NCI-H2196 (cell line): ENCODE measurements around the gene GAB3.
"Not testable (repeated sequence)": the region's sequence is repeated elsewhere in the genome, so short reads cannot be mapped to it uniquely, and the experiment has no call there.

Experiments used
- DNase-seq: peaks from one replicate; lab custom pipeline; 2025; ENCODE audit not compliant: unreplicated experiment; lab: John Stamatoyannopoulos, UW

Gene GAB3

DNA sequence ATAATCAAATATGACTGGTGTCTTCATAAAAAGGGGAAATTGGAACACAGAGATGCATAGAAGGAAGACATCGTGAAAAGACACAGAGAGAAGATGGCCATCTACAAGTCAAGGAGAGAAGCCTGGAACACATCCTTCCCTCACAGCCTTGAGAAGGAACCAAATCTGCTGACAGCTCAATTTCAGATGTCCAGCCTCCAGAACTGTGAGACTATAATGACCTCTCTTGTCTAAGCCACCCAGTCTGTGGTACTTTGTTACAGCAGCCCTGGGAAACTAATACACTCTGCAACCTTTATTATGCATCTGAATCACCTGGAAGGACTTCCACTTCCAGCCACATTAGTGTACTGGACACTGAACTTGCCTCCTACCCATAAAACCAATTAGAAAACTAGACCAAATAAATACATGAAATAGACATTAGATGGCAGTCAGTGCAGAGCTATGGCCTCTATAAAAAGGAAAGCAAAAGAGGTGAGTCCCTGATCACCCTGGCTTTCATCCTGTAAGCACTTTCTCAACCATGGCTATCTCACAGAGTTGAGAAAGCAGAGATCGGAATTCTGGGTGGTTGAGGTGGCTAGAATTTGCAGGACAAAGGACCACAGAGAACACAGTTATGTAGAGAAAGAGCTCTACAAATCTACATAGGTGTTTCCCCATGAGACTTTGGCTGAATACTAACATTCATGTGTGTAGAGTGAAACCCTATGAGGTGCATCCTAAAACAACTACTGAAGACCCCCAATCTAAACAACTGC, 25.7 kb downstream of the GAB3 start:
- no peak for DNase-seq

DNA sequence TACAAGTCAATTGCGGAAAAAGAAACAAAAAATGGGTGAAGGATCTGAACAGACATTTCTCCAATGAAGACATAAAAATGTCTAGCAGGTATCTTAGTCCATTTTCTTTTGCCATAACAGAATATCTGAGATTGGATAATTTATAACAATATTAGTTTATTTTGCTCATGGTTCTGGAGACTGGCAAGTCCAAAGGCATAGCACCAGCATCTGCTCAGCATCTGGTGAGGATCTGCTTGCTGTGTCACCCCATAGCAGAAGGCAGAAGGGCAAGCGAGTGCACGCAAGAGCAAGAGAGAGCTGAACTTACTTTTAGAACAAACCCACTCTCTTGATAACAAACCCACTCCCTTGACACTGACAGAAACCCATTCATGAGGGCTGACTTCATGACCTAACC, 29.7 kb downstream of the GAB3 start:
- DNase-seq: no peak

DNA sequence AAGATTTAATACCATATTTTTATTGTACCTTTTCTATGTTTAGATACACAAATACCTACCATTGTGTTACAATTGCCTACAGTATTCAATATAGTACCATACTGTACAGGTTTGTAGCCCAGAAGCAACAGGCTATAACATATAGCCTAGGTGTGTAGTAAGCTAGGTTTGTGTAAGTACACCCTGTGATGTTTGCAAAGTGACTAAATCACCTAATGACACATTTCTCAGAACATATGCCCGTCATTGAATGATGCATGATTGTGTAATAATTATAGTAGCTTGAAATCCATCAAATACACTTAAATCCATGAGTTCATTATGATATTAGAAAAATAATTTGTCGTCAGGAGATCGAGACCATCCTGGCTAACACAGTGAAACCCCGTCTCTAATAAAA, 30.8 kb downstream of the GAB3 start:
- DNase-seq: no peak

DNA sequence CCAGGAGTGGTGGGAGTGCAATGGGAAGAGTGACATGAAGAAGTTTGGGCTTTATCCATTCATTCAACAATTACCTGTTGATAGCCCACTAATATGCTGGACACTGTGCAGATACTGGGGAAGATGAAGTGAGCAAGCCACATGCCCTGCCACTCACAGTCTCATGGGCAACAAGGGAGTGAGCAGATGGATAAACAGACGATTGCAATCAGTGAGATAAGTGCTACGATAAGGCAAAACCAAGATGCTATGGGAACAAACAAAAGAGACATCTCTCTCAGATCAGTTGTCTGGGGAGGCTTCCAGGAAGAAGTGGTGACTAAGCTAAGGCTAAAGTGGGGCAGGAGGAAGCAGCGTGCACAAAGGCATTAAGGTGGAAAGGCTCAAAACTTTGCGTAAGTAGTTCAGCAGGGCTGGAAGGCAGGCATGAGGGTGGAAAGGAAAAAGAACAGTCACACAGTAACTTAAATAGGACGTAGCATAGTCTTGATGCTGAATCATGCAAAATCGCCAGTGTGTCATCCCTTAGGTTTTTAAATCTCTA, 31.7 kb downstream of the GAB3 start:
- no peak for DNase-seq

DNA sequence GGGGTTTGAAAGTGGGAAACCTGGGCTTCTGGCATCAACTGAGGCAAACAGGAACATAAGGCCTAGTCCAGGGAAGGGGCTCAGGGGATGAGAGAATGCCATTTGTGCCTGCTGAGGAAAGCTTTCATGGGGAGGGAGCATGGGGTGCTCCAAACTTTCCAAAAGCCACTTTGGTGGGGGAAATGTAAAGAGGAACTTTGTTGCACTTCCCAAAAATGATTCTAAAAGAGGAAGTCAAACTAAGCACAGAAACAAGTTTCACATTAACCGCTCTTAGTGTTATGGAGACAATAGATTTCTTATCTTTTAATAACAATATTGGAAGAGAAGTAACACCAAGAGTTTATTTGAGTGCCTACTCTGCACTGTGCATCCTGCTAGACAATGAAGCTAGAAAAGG, 32.3 kb downstream of the GAB3 start:
- no peak for DNase-seq

DNA sequence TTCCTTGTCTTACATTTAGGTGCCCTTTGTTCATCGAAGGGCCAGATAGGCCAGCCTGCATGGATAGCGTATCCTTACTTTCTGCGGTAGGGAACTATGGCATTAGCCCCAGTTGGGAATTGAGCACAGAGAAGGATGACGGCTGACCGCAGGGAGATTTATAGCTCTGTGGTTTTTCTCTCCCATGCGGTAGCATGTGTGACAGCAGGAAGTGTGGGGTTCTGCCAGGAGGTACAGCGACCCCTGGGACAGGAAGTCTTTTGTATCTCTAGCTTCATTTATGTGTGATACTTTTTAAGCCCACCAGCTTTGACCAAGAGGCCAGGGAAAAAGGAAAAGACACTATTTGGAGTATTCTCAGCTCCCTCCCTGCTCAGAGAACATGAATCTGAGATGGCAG, 33.1 kb downstream of the GAB3 start:
- no peak for DNase-seq

DNA sequence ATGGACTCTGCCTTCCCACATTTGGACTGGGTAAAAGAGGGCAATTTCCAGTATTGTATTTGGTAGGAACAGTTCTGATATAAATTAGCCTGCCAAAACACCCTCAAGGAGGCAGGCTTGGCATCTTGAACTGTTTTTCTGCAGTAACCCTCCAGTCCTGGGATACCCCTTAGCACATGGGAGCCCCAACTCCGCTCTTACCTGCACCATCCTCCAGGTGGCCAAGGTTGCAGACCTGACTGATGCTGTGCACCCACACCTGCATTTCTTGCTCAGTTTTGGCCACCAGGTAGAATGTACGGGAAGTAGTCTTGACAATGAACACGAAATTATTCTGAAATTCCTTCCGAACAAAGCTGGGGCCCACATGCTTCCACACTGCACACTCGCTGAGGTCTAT, 35.1 kb downstream of the GAB3 start:
- no peak for DNase-seq

DNA sequence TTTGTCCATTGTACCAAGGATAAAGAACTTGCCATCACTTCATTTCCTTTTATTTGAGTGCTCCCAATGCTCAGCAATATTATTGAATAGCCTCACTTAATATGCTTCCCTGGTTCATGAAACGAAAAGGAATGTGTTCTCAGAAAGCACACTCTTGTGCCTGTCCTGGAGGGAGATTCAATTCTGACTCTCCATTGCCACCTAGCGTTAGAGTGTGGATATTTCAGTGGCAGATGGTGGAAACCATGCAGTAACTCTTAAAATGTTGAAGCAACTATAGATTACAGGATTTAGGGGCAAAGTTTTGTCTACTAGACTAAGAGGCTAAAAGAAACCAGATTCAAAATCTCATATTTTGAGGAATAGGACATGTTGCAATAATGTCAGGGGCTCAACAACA, 36.0 kb downstream of the GAB3 start:
- DNase-seq: peak; percentile 32

DNA sequence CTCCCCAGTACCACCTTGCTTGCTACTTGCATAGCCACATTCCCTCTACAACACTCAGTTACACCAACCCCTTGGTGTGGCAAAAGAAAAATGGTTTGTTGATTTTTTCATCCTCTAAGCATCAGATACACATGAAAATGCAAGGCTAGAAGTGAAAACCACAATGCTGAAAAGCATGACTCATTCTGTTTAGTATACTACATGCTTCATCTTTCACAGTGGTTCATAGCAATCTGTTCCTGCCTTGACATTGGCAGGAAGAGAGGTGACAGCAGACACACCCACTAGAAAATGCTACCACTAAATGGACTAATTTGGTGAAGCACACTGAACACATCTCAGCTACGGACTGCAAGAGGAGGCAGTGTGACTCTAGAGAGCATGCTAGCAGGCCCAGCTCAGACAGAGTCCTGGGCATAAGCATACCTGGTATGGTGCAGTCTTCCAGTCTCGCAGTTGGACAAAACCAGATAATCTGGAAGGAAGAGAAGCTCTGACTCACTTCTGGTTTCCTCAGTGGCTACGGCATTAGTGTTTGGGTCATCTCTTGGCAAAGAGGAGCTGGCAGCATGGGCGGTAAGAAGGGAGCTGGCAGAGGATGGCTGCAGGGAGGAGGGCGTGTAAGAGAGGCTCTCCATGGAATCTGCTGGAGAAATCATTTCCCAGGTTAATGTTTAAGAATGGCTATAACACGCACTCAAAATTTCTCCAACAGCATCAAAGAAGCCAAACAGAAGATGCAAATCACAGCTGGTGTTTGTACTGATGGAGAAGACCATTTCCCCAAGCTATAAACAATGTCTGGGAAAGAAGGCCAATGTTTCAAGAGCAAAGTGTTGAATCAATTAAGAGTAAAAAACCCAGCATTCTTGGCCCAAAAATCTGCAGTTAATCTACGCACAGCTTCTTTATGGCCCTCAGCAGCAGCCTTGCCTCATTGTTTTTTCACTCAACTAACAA, 37.8 kb downstream of the GAB3 start:
- DNase-seq: no peak

DNA sequence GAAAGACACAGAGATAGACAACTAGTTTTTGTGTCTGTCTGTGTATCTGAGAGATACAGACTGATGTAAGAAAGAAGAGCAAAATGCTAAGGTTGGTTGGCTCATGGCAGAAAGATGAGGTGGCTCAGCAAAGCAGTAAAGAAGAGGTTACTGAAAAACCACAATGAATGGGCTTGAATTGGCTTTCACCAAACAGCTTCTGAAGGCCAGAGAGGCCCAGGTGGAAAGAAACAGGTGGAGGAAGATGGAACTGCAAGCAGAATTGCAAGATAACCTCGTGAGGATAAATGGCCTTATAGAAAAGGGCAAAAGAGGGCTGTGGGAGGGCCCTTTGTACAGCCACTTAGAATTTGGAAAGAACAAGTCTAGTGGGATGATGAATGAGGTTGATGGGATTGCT, 39.6 kb downstream of the GAB3 start:
- no peak for DNase-seq

DNA sequence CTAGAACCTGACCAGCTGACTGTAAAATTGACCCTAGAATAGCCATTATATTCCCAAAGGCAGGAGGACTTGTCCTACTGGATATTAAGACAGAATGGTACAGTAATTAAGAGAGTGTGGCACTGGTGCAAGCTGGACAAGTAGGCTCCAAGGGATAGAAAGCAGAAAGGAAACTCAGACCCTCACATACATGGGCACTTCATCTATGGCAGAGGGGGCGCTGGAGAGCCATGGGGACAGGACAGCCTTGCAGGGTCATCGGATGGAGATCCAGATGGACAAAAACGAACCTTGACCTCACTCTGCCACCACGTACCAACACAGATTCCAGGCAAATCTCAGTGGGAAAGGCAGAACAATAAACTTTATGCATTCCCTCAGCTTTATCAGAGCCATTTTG, 40.6 kb downstream of the GAB3 start:
- DNase-seq: no peak

DNA sequence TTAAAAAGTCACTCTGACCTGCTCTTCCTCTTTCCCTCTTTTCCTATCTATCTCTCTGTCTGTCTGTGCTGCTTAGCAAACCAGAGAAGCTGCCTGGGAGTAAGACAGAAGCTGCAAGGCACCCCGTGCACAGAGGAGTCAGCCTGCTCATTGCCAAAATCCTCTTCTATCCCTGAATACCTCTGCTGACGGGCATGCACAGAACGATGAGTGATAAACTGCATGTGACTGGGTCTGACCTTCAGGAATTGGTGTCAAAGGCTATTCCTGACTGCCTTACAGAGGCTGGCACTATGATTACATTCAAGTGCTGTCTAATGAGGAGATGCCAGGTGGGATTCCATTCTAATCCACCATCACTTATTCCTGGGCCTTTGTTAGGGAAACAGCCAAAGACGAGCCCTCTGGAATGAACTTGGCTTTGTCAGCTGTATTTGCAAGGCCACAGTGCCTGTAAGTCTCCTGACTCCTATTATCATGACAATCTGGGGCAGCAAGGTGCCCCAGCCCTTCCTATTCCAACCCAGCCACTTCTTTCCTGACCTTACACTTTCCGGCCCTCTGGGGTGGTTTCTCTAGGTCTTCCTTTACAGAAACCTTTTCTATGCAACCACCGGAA, 52.1 kb downstream of the GAB3 start:
- DNase-seq: no peak

DNA sequence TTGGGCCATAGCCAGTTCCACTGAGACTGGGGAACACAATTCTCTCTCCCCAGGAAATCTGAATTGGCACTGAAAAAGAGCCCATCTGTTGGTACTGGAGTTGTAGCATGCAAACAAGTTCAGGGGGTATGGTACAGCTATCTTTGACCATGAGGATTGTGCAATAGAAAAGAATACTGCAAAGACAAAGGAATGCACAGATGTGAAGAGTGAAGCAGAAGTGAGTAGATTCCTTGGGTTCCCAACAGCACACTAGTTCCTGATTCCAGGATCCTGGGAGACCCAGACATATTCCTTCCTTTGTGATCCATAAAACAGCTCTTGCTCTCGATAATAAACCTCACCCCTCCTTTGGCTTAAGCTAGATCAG, 54.2 kb downstream of the GAB3 start:
- no peak for DNase-seq

DNA sequence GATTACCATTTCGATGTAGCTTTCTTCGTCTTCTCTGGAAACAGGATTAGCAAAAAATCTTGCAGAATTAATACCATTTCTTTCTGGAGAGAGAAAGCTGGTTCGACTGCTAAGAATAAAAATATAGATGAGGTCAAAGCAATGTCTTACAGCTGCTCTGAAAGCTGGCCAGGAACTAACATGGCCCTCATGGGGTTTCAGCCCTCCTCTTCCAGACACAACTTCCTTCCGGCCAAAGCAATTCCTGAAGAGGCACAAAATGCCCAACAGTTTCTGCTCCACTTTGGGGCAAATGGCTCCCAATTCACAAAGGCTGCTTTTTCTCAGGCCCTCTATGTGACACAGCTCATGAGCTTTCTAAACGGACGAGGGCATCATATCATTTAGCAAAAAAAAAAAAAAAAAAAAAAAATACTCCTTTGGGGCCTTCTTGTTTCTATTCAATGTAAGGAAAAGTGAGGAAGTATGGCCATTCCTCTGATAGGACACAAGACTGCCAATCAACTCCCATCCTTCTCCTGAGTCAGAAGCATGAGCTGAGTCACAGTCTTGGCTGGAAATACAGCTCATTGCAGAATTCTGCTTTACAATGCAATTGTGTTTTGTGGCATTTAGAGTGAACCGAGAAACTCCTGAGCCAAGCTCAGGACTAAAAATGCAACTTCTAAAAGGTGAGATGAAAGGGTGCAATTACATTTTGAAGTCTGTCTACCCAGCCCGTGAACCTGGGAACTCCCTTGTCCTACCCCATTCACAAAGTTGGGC, 54.8 kb downstream of the GAB3 start:
- DNase-seq: no peak

DNA sequence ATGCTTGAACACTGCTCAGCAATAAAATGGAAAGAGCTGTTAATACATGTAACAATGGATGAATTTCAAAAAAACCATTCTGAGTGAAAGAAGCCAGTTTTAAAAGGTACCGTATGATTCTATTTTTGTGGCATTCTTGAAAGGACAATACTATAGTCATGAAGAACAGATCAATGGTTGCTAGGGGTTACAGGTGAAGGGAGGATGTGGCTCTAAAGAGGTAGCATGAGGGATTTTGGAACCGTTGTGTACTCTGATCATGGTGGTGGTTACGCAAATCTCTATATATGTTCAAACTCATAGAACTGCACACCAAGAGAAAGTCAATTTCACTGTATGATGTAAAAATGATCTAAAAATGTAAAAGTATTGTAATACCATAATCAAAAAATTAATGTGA, 57.5 kb downstream of the GAB3 start:
- DNase-seq: no peak

DNA sequence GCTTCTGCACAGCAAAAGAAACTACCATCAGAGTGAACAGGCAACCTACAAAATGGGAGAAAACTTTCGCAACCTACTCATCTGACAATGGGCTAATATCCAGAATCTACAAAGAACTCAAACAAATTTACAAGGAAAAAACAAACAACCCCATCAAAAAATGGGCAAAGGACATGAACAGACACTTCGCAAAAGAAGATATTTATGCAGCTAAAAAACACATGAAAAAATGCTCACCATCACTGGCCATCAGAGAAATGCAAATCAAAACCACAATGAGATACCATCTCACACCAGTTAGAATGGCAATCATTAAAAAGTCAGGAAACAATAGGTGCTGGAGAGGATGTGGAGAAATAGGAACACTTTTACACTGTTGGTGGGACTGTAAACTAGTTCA, 60.4 kb downstream of the GAB3 start:
- DNase-seq: not testable (repeated sequence)

DNA sequence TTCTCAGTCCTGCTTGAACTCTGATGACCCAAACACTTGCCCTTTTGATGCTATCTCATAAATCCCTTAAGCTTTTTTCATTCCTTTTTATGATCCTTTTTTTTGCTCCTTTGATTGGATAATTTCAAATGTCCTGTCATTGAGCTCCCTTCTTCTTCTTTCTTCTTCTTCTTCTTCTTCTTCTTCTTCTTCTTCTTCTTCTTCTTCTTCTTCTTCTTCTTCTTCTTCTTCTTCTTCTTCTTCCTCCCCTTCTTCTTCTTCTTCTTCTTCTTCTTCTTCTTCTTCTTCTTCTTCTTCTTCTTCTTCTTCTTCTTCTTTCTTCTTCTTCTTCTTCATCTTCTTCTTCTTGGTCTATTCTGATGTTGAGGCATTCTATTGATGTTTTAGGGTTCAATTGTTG, 78.8 kb downstream of the GAB3 start:
- not testable (repeated sequence) for DNase-seq

DNA sequence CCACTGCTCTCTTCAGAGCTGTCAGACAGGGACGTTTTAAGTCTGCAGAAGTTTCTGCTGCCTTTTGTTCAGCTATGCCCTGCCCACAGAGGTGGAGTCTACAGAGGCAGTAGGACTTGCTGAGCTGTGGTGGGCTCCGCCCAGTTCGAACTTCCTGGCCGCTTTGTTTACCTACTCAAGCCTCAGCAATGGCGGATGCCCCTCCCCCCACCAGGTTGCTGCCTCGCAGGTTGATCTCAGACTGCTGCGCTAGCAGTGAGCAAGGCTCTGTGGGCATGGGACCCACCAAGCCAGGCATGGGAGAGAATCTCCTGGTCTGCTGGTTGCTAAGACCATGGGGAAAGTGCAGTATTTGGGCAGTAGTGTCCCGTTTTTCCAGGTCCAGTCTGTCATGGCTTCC, 80.0 kb downstream of the GAB3 start:
- not testable (repeated sequence) for DNase-seq

DNA sequence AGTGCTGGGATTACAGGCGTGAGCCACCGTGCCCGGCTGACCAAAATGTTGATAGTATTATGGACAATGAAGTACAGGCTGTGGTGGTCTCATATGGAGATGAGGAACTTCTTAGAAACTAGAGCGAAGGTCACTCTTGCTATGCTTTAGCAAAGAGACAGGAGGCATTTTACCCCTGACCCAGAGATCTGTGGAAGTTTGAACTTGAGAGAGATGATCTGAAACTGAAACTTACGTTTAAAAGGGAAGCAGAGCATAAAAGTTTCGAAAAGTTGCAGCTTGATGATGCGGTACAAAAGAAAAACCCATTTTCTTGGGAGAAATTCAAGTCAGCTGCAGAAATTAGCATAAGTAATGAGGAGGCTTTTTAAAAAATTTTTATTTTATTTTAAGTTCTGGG, 89.0 kb downstream of the GAB3 start:
- no peak for DNase-seq

DNA sequence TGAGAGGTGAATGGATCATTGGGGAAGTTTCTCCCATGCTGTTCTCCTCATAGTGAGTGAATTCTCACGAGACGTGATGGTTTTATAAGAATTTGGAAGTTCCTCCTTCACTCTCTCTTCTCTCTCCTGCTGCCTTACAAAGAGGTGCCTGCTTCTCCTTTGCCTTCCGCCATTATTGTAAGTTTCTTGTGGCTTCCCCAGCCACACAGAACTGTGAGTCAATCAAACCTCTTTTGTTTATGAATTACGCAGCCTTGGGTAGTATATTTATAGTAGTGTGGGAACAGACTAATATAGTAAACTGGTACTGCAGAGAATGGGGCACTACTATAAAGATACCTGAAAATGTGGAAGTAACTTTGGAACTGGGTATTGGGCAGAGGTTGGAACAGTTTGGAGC, 89.7 kb downstream of the GAB3 start:
- DNase-seq: no peak

DNA sequence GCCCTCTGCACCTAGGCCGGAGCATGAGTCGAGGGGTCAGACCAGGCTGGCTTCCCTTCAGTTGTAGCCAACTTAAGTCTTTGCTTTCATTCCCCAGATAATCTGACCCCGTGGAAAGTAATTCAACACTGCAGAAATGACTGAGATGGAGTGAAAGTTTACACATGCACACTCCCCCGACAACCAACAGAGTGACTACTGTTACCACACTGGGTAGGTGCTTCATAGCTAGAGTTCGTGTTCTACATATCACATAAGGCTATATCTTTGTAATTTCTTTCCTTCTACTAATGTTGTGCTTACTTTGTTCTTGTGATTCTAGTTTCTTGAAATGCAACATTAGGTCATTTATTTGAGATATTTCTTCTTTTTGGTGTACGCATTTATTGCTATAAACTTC, 90.3 kb downstream of the GAB3 start:
- no peak for DNase-seq
